IMR-90 (cell line): ENCODE data around the gene KCNJ3. TPM values are rescaled to one million over a fixed set of nuclear protein-coding genes. Genes with fewer than 3 reads are reported as not detected.

Source experiments
- ATAC-seq: fragments of 200-7000 bp; cut with Tn5 transposase; 2 replicates; pipeline ENCODE4 v1.9.1; 2020; ENCODE audit warnings: low read depth, mild to moderate bottlenecking, moderate library complexity
- BruUV-seq: library from RNA; stranded (reverse); fragments of 400-500 nt; replicated peaks from 2 replicates; lab custom pipeline; 2021; lab: Mats Ljungman, UMichigan
- CTCF ChIA-PET: fragments of 300-600 bp; formaldehyde crosslinking; extraction: SDS; loops from one replicate; lab custom pipeline; 2021; ENCODE audit warnings: antibody characterized with exemption; lab: Yijun Ruan, JAX
- POLR2A ChIA-PET: fragments of 300-600 bp; sonication (Branson Sonifier 250); formaldehyde crosslinking; loops from one replicate; lab custom pipeline; 2022; ENCODE audit warnings: antibody characterized with exemption; ENCODE audit not compliant: unreplicated experiment; lab: Charles Lee
- DNase-seq: peaks from one replicate; pipeline ENCODE4 v3.0.0; 2013
- H2AFZ ChIP-seq: replicated peaks from 2 replicates; pipeline ENCODE3; 2013; ENCODE audit warnings: low read length, mild to moderate bottlenecking; ENCODE audit not compliant: poor library complexity
- H2AK5ac ChIP-seq: 2 replicates; pipeline ENCODE4 v1.6.1; 2013; ENCODE audit warnings: low read depth, low read length, inconsistent platforms
- H2AK9ac ChIP-seq: replicated peaks from 2 replicates; pipeline ENCODE3; 2013; ENCODE audit warnings: mild to moderate bottlenecking, low read depth, low read length, moderate library complexity; ENCODE audit not compliant: poor library complexity
- H2BK120ac ChIP-seq: 2 replicates; pipeline ENCODE4 v1.6.1; 2013; ENCODE audit warnings: low read depth, low read length, inconsistent platforms
- H2BK15ac ChIP-seq: 3 replicates; pipeline ENCODE4 v1.6.1; 2013; ENCODE audit warnings: low read depth, low read length, inconsistent platforms
- H2BK20ac ChIP-seq: 2 replicates; pipeline ENCODE4 v1.6.1; 2013; ENCODE audit warnings: low read depth, mild to moderate bottlenecking, inconsistent platforms, low read length, moderate library complexity
- H2BK5ac ChIP-seq: 2 replicates; pipeline ENCODE4 v1.6.1; 2013; ENCODE audit warnings: mild to moderate bottlenecking, low read depth, low read length, inconsistent platforms; ENCODE audit not compliant: poor library complexity, severe bottlenecking
- H3K14ac ChIP-seq: replicated peaks from 2 replicates; pipeline ENCODE4 v1.6.1; 2013; ENCODE audit warnings: low read depth, low read length, inconsistent platforms
- H3K18ac ChIP-seq: 2 replicates; pipeline ENCODE4 v1.6.1; 2013; ENCODE audit warnings: low read depth, low read length, control low read depth
- H3K23ac ChIP-seq: 2 replicates; pipeline ENCODE4 v1.6.1; 2013; ENCODE audit warnings: low read depth, low read length, inconsistent platforms
- H3K27ac ChIP-seq: 2 replicates; pipeline ENCODE4 v1.5.1; 2013; ENCODE audit warnings: mild to moderate bottlenecking, control low read depth, low read length; ENCODE audit not compliant: insufficient read depth
- H3K27me3 ChIP-seq: 2 replicates; pipeline ENCODE4 v1.6.1; 2013; ENCODE audit warnings: low read length; ENCODE audit not compliant: control insufficient read depth, insufficient read depth
- H3K36me3 ChIP-seq: 2 replicates; pipeline ENCODE4 v1.6.1; 2013; ENCODE audit warnings: low read length, mixed read lengths; ENCODE audit not compliant: control insufficient read depth, insufficient read depth
- H3K4ac ChIP-seq: 2 replicates; pipeline ENCODE4 v1.6.1; 2013; ENCODE audit warnings: low read depth, low read length, inconsistent platforms
- H3K4me1 ChIP-seq: 2 replicates; pipeline ENCODE4 v1.6.1; 2013; ENCODE audit warnings: low read length, mixed read lengths; ENCODE audit not compliant: control insufficient read depth, insufficient read depth
- H3K4me2 ChIP-seq: 2 replicates; pipeline ENCODE4 v1.6.1; 2013; ENCODE audit warnings: low read depth, mild to moderate bottlenecking, control low read depth, low read length, moderate library complexity
- H3K4me3 ChIP-seq: 2 replicates; pipeline ENCODE4 v1.5.1; 2013; ENCODE audit warnings: low read depth, mild to moderate bottlenecking, control low read depth, low read length, moderate library complexity; ENCODE audit not compliant: insufficient read depth
- H3K56ac ChIP-seq: 2 replicates; pipeline ENCODE4 v1.6.1; 2013; ENCODE audit warnings: low read length, inconsistent platforms; ENCODE audit not compliant: insufficient read depth; ENCODE audit errors: extremely low read depth
- H3K79me1 ChIP-seq, 2 experiments: 2 replicates each; pipeline ENCODE4 v1.6.1; 2013; ENCODE audit warnings: low read length in 2 of 2, inconsistent platforms in 1 of 2, low read depth in 1 of 2
- H3K9ac ChIP-seq: 2 replicates; pipeline ENCODE4 v1.6.1; 2013; ENCODE audit warnings: low read depth, low read length, control low read depth
- H3K9me1 ChIP-seq: 2 replicates; pipeline ENCODE4 v1.6.1; 2013; ENCODE audit warnings: low read length, inconsistent platforms; ENCODE audit not compliant: insufficient read depth
- H3K9me3 ChIP-seq: 2 replicates; pipeline ENCODE4 v1.6.1; 2013; ENCODE audit warnings: low read length; ENCODE audit not compliant: control insufficient read depth, insufficient read depth
- H4K20me1 ChIP-seq: 2 replicates; pipeline ENCODE4 v1.6.1; 2013; ENCODE audit warnings: low read length, inconsistent platforms; ENCODE audit not compliant: insufficient read depth
- H4K5ac ChIP-seq: 2 replicates; pipeline ENCODE4 v1.6.1; 2013; ENCODE audit warnings: mild to moderate bottlenecking, low read depth, low read length, control low read depth
- H4K8ac ChIP-seq, 2 experiments: 2 replicates each; pipeline ENCODE4 v1.6.1; 2013; ENCODE audit warnings: low read depth in 2 of 2, low read length in 2 of 2, control low read depth in 1 of 2, inconsistent platforms in 1 of 2
- H4K91ac ChIP-seq: 2 replicates; pipeline ENCODE4 v1.6.1; 2013; ENCODE audit warnings: low read depth, low read length, inconsistent platforms; ENCODE audit not compliant: insufficient read depth
- BHLHE40 ChIP-seq: fragments of 150-350 bp; IDR thresholded peaks from 2 replicates; pipeline ENCODE4 v1.6.1; 2016; ENCODE audit warnings: mild to moderate bottlenecking, low read depth, low read length
- CEBPB ChIP-seq: IDR thresholded peaks from 2 replicates; pipeline ENCODE4 v1.6.1; 2012; ENCODE audit warnings: low read depth, low read length, improper control_type of control experiment
- CHD1 ChIP-seq: IDR thresholded peaks from 2 replicates; pipeline ENCODE4 v1.6.1; 2012; ENCODE audit warnings: low read depth, low read length, improper control_type of control experiment
- FOS ChIP-seq: fragments of 150-350 bp; IDR thresholded peaks from 2 replicates; pipeline ENCODE4 v1.6.1; 2016; ENCODE audit warnings: low read depth, low read length
- MAFK ChIP-seq: IDR thresholded peaks from 2 replicates; pipeline ENCODE4 v1.6.1; 2012; ENCODE audit warnings: low read depth, low read length, improper control_type of control experiment
- MAZ ChIP-seq: IDR thresholded peaks from 2 replicates; pipeline ENCODE4 v1.6.1; 2012; ENCODE audit warnings: low read depth, mild to moderate bottlenecking, low read length, improper control_type of control experiment, moderate library complexity, borderline replicate concordance
- MXI1 ChIP-seq: IDR thresholded peaks from 2 replicates; pipeline ENCODE4 v1.6.1; 2012; ENCODE audit warnings: low read depth, mild to moderate bottlenecking, low read length, moderate library complexity, borderline replicate concordance
- NFE2L2 ChIP-seq: fragments of 150-350 bp; IDR thresholded peaks from 2 replicates; pipeline ENCODE4 v1.6.1; 2016; ENCODE audit warnings: low read depth, mild to moderate bottlenecking, low read length
- POLR2A ChIP-seq: IDR thresholded peaks from 2 replicates; pipeline ENCODE4 v1.6.1; 2012; ENCODE audit warnings: mild to moderate bottlenecking, low read depth, low read length
- RAD21 ChIP-seq: IDR thresholded peaks from 2 replicates; pipeline ENCODE4 v1.6.1; 2012; ENCODE audit warnings: low read length, improper control_type of control experiment
- RCOR1 ChIP-seq: IDR thresholded peaks from 2 replicates; pipeline ENCODE4 v1.6.1; 2012; ENCODE audit warnings: mild to moderate bottlenecking, low read length, improper control_type of control experiment; ENCODE audit not compliant: insufficient replicate concordance
- RFX5 ChIP-seq: IDR thresholded peaks from 2 replicates; pipeline ENCODE4 v1.8.0; 2012; ENCODE audit warnings: low read depth, mild to moderate bottlenecking, low read length, moderate library complexity
- SMC3 ChIP-seq: fragments of 150-350 bp; IDR thresholded peaks from 2 replicates; pipeline ENCODE4 v1.6.1; 2016; ENCODE audit warnings: low read depth, mild to moderate bottlenecking, antibody characterized with exemption, low read length, moderate library complexity
- WGBS, 2 experiments: methylation state at CpG; one replicate each; pipeline versions ENCODE4 v1.1.5 to v1.1.7; 2013; ENCODE audit warnings: missing lambda C conversion rate in 2 of 2; ENCODE audit not compliant: insufficient read length in 1 of 2; ENCODE audit errors: extremely low coverage in 2 of 2; 5-methylcytosine and 5-hydroxymethylcytosine counted together
- dilution Hi-C: fragments of 300-500 bp; cut with HindIII; formaldehyde crosslinking; loops from one replicate; pipeline ENCODE4 v1.14.3; 2018; ENCODE audit warnings: low sequenced_read_pairs; ENCODE audit not compliant: unreplicated experiment
- in situ Hi-C: fragments of 300-500 bp; cut with MboI; formaldehyde crosslinking; loops from 3 replicates; pipeline ENCODE4 v1.14.3; 2019; ENCODE audit warnings: low sequenced_read_pairs, inconsistent platforms, mixed read lengths
- intact Hi-C: fragments of 100-400 bp; cut with micrococcal nuclease; formaldehyde crosslinking; loops from 2 replicates; pipeline ENCODE4 v1.10.0; 2022
- polyA plus RNA-seq, 3 experiments: library from polyadenylated mRNA; depleted of rRNA; stranded (reverse); fragments of >200 nt; gene quantifications; 2 replicates each; pipeline ENCODE4 v1.2.3, GENCODE V29; 2012; ENCODE audit warnings: low replicate concordance in 1 of 3
- total RNA-seq: library from RNA; depleted of rRNA; stranded (reverse); fragments of >200 nt; gene quantifications from 2 replicates; pipeline ENCODE4 v1.2.3, GENCODE V29; 2012
- TF ChIP-seq, protein P1 (sequence below): conservative IDR thresholded peaks from 2 replicates; pipeline ENCODE4 v1.5.1; 2012; ENCODE audit warnings: mild to moderate bottlenecking, low read depth, low read length, improper control_type of control experiment
- TF ChIP-seq, protein P2 (sequence below): fragments of 150-350 bp; IDR thresholded peaks from 2 replicates; pipeline ENCODE4 v1.6.1; 2017; ENCODE audit warnings: mild to moderate bottlenecking, antibody characterized with exemption, low read length, low read depth
- TF ChIP-seq, protein P3 (sequence below): fragments of 150-350 bp; IDR thresholded peaks from 2 replicates; pipeline ENCODE4 v1.6.1; 2016; ENCODE audit warnings: low read depth, mild to moderate bottlenecking, low read length, moderate library complexity, borderline replicate concordance

KCNJ3 gene
- total and polyA plus RNA-seq, 2 of the 4 experiments (the other 2 are of a cell fraction): not detected

DNA sequence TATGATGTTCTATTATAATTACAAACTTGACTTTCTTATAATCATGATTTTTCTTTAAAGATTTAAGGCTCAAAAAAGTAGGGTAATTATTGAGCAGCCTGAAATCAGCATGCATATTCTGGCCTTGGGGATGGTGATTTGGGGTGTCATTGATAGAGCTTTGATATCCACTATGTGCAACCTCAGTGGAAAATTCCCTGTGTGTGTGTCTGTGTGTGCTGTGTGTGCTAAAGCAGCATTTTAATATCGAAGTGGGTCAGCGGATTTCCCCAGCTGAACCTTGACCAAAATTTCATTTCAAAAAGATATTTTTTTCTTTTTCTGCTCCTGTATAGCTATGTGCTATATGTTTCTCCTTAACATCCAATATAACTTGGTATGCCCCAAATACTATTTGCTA lies 11.6 kb downstream of the KCNJ3 start:
- Histone ChIP-seq H3K4me2 (no peak overlapping the region), H2BK20ac (no peak overlapping the region), H3K79me1 (no peaks in the 10 kb centered on the region), H4K20me1 (no peaks in the 10 kb centered on the region), H4K5ac (no peak overlapping the region), H3K14ac (no peak overlapping the region), H3K27ac (no peak overlapping the region), H3K4ac (no peak overlapping the region), H3K23ac (no peak overlapping the region), H2AFZ (no peak overlapping the region), H3K9ac (no peak overlapping the region), H2BK120ac (no peak overlapping the region), H2AK5ac (no peak overlapping the region), H2AK9ac (no peak overlapping the region), H3K4me3 (no peak overlapping the region), H3K4me1 (no peaks in the 10 kb centered on the region), H2BK15ac (no peak overlapping the region), H3K9me3 (peaks cover 4% of the 10 kb centered on the region), H2BK5ac (no peak overlapping the region), H3K56ac (no peak overlapping the region), H3K18ac (no peak overlapping the region), H3K36me3 (no peaks in the 10 kb centered on the region), H3K9me1 (no peaks in the 10 kb centered on the region), H4K91ac (no peak overlapping the region), H4K8ac (no peak overlapping the region), H3K27me3 (no peaks in the 10 kb centered on the region)
- in situ Hi-C loops: no loop called here
- no CpG with 5 or more reads among the region's 2 CpGs for WGBS, 2 experiments
- TF ChIP-seq RFX5 (no peak), MXI1 (no peak), SMC3 (no peak), NFE2L2 (no peak), RAD21 (no peak), CHD1 (no peak), BHLHE40 (no peak), MAZ (no peak), CEBPB (no peak), FOS (no peak), MAFK (no peak), RCOR1 (no peak), POLR2A (no peak)
- TF ChIP-seq, protein P1, sequence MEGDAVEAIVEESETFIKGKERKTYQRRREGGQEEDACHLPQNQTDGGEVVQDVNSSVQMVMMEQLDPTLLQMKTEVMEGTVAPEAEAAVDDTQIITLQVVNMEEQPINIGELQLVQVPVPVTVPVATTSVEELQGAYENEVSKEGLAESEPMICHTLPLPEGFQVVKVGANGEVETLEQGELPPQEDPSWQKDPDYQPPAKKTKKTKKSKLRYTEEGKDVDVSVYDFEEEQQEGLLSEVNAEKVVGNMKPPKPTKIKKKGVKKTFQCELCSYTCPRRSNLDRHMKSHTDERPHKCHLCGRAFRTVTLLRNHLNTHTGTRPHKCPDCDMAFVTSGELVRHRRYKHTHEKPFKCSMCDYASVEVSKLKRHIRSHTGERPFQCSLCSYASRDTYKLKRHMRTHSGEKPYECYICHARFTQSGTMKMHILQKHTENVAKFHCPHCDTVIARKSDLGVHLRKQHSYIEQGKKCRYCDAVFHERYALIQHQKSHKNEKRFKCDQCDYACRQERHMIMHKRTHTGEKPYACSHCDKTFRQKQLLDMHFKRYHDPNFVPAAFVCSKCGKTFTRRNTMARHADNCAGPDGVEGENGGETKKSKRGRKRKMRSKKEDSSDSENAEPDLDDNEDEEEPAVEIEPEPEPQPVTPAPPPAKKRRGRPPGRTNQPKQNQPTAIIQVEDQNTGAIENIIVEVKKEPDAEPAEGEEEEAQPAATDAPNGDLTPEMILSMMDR: no peak
- TF ChIP-seq, protein P2, sequence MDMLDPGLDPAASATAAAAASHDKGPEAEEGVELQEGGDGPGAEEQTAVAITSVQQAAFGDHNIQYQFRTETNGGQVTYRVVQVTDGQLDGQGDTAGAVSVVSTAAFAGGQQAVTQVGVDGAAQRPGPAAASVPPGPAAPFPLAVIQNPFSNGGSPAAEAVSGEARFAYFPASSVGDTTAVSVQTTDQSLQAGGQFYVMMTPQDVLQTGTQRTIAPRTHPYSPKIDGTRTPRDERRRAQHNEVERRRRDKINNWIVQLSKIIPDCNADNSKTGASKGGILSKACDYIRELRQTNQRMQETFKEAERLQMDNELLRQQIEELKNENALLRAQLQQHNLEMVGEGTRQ: no peak
- TF ChIP-seq, protein P3, sequence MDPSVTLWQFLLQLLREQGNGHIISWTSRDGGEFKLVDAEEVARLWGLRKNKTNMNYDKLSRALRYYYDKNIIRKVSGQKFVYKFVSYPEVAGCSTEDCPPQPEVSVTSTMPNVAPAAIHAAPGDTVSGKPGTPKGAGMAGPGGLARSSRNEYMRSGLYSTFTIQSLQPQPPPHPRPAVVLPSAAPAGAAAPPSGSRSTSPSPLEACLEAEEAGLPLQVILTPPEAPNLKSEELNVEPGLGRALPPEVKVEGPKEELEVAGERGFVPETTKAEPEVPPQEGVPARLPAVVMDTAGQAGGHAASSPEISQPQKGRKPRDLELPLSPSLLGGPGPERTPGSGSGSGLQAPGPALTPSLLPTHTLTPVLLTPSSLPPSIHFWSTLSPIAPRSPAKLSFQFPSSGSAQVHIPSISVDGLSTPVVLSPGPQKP: no peak
- ATAC-seq (no peak), DNase-seq (no peak)
- intact Hi-C loops: no loop called here
- no TSS peak for BruUV-seq
- dilution Hi-C loops: no loop called here
- POLR2A ChIA-PET: no interaction called here
- CTCF ChIA-PET: no interaction called here
